Right atrium auricular region (tissue), 2 donors: ENCODE data around the gene SETBP1. TPM values are rescaled to one million over a fixed set of nuclear protein-coding genes. Genes with fewer than 3 reads are reported as not detected.

Experiments used
- DNase-seq: peaks from one replicate; pipeline ENCODE4 v3.0.0-alpha.2; 2019; ENCODE audit warnings: low spot score
- H3K27ac ChIP-seq, 2 donors: fragments of 200-600 bp; sonication (generic); 1 replicate in 1 of 2; 2 replicates in 1 of 2; pipeline ENCODE4 v1.5.1; 2016 to 2019
- H3K27me3 ChIP-seq, 2 donors: fragments of 200-600 bp; sonication (generic); one replicate each; pipeline versions ENCODE4 v1.5.1 to v1.6.0; 2017 to 2019
- H3K36me3 ChIP-seq: fragments of 200-600 bp; sonication (generic); one replicate; pipeline ENCODE4 v1.5.1; 2016
- H3K4me1 ChIP-seq, 2 donors: fragments of 200-600 bp; sonication (generic); one replicate each; pipeline versions ENCODE4 v1.5.1 to v1.6.0; 2017 to 2019
- H3K4me3 ChIP-seq, 2 donors: fragments of 200-600 bp; sonication (generic); 1 replicate in 1 of 2; 2 replicates in 1 of 2; pipeline ENCODE4 v1.5.1; 2017 to 2019; ENCODE audit warnings: mild to moderate bottlenecking in 1 of 2, moderate library complexity in 1 of 2
- H3K9me3 ChIP-seq, 2 donors: fragments of 200-600 bp; sonication (generic); one replicate each; pipeline ENCODE4 v1.5.1; 2019
- total RNA-seq, 2 donors: library from RNA; depleted of rRNA; stranded (reverse); fragments of >200 nt; gene quantifications; one replicate each; pipeline ENCODE4 v1.1.0, GENCODE V29; 2016
- TF ChIP-seq, protein P1 (sequence below), 2 donors: fragments of 200-600 bp; sonication (generic); IDR thresholded peaks; one replicate each; pipeline ENCODE4 v1.5.1; 2019; ENCODE audit warnings: antibody characterized with exemption in 2 of 2

The SETBP1 gene
- total RNA-seq, 2 donors from 2014 or later = 7.8 to 13.4 TPM

DNA sequence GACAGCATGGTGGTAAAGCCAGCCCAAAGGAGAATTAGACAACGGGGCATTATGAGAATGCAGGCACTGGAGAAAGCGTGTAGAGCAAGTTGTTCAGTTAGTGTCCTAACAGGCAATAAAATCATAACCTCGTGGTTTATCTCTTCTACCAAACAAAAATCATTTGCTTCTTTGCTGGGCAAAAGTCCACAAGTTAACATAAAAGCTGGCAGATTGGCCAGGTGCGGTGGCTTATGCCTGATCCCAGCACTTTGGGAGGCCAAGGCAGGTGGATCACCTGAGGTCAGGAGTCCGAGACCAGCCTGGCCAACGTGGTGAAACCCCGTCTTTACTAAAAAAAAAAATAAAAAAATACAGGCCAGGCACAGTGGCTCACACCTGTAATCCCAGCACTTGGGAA, 364.1 kb downstream of the SETBP1 start:
- no peaks in the 10 kb centered on the region for H3K9me3 ChIP-seq
- no peak for DNase-seq
- TF ChIP-seq, protein P1, sequence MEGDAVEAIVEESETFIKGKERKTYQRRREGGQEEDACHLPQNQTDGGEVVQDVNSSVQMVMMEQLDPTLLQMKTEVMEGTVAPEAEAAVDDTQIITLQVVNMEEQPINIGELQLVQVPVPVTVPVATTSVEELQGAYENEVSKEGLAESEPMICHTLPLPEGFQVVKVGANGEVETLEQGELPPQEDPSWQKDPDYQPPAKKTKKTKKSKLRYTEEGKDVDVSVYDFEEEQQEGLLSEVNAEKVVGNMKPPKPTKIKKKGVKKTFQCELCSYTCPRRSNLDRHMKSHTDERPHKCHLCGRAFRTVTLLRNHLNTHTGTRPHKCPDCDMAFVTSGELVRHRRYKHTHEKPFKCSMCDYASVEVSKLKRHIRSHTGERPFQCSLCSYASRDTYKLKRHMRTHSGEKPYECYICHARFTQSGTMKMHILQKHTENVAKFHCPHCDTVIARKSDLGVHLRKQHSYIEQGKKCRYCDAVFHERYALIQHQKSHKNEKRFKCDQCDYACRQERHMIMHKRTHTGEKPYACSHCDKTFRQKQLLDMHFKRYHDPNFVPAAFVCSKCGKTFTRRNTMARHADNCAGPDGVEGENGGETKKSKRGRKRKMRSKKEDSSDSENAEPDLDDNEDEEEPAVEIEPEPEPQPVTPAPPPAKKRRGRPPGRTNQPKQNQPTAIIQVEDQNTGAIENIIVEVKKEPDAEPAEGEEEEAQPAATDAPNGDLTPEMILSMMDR (IDR thresholded peaks at IDR 0.05) = no peak

DNA sequence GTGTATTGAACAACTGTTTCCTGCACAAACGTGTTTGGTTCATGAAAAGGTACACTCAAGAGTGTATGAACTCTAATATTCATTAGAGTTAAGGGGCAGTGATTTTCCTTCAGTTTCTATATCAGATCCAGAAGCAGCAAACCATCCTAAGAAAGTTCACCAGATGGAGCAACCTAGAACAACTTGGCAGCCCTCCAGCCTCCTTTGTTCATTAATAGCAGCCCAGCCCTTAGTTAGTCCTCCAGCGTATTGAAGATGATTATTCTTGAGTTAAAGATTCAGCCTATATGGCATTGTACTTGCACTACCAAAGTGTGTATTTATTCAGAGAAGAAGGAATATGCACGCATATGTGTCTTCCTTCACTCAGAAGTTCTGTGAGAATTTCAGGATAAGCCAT, 365.5 kb downstream of the SETBP1 start:
- Histone ChIP-seq H3K4me1 (no peaks in the 10 kb centered on the region), H3K4me3 (no peak overlapping the region), H3K27ac (no peak overlapping the region), H3K36me3 (no peaks in the 10 kb centered on the region), H3K27me3 (no peaks in the 10 kb centered on the region), H3K9me3 (no peaks in the 10 kb centered on the region)
- TF ChIP-seq, protein P1 (IDR thresholded peaks at IDR 0.05) = no peak
- DNase-seq = no peak

More for the DNA sequence above, 364.1 kb downstream of the SETBP1 start:
- Histone ChIP-seq H3K4me3 (no peak overlapping the region), H3K27ac (no peak overlapping the region), H3K27me3 (no peaks in the 10 kb centered on the region), H3K36me3 (no peaks in the 10 kb centered on the region), H3K4me1 (no peaks in the 10 kb centered on the region)

DNA sequence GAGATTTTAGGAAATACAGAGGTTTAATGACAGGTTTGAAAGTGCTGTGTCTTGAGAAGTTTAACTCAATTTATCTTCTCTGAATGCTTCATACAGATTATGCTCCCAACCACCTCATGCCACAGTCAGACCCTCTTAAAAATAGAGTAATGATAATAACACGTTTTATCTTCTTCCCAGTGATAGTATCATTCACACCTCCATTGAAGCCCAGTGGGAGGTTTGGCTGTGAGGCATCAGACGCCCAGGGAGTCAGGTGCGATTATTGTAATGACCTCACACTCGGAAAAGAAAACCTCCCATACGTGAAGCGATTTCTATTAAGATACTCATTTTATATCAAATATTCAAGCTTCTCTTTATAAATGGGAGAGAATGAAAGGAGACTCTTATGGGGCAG, 366.3 kb downstream of the SETBP1 start:
- no peak overlapping the region for H3K27ac ChIP-seq
- TF ChIP-seq, protein P1 (IDR thresholded peaks at IDR 0.05) = no peak
- no peaks in the 10 kb centered on the region for H3K9me3 ChIP-seq
- no peaks in the 10 kb centered on the region for H3K36me3 ChIP-seq
- no peaks in the 10 kb centered on the region for H3K27me3 ChIP-seq
- no peak overlapping the region for H3K4me3 ChIP-seq
- H3K4me1 ChIP-seq = no peaks in the 10 kb centered on the region
- DNase-seq = no peak

DNA sequence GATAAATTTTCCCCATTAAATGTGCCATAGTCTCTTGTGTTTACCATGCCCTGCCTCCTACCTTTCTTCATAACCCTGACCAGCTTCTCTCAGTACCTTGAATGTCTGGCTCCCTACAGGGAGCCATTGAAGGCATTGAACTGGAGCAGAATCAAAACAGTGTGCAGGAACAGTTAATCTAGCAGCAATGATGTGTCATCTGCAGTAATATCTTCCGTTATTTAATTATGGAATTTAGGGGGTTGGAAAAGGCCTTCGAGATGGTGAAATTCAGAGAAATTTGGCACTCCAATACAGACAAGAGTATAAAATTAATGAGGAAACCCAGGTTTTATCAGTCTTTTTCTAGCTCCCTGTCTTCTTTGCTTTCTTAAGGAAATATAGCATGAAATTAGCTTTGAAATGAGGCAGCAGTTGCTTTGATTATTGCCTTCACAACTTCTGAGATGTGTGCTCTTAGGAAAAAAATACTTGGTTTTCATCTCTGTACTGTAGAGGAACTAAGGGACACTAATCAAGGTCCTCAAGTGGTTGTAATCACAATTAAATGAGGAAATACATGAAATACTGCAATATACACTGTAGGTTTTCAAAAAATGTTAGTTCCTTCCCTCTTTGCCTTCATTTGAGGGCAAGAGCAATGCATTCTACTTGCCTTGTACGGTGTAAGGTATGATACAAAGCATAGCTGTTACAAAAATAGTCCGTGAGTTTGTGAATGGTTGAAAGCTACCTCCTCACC, 369.1 kb downstream of the SETBP1 start:
- no peak for DNase-seq
- Histone ChIP-seq H3K9me3 (no peaks in the 10 kb centered on the region), H3K27me3 (no peaks in the 10 kb centered on the region), H3K4me1 (no peaks in the 10 kb centered on the region), H3K4me3 (no peak overlapping the region), H3K36me3 (no peaks in the 10 kb centered on the region), H3K27ac (no peak overlapping the region)
- TF ChIP-seq, protein P1 (IDR thresholded peaks at IDR 0.05) = no peak

DNA sequence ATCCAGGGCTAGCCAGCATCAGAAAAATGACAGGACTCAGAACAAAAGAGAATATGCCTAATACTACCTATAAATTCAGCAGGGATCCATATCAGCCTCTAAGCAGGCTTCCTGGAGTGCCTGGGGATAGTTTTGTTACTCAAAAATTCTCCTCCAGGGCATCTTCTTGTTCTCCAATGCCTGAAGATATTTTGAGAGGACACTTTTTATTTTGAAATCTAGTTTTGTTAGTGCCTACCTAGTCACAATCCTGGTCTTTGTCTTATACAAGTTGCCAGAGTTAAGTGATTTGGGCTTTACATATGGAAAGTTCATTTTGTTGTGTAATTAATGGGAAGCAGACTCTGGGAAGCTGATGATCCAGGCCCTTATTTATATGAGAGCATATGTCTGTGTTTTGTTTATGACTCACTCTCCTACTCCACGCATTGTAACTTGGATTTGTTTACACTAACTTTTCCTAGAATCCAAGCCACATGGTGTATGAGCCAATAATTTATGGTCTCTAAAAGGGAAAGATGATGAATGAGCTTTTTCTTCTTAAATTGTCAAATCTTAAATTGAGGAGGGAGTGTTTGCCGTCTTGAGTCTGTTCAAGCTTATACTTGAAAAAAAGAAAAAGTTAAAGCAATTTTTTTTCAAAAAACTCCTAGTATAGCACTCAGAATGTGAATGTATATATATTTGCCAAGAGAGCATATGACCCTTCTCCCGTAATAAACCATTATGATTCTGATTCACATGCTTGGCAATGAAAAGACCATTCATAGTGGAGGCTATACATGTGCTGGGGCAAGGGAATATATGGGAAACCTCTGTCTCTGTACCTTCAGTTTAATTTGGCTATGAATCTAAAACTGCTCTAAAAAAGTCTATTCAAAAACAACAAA, 370.3 kb downstream of the SETBP1 start:
- Histone ChIP-seq H3K9me3 (no peaks in the 10 kb centered on the region), H3K36me3 (no peaks in the 10 kb centered on the region), H3K4me1 (no peaks in the 10 kb centered on the region), H3K27me3 (no peaks in the 10 kb centered on the region), H3K4me3 (no peak overlapping the region), H3K27ac (no peak overlapping the region)
- TF ChIP-seq, protein P1 (IDR thresholded peaks at IDR 0.05) = no peak
- no peak for DNase-seq
